GM23338 (cell line): ENCODE results near the gene PRKCD. TPM values are rescaled to one million over a fixed set of nuclear protein-coding genes. Genes with fewer than 3 reads are reported as not detected.

Source experiments
- ATAC-seq: fragments of 200-7000 bp; cut with Tn5 transposase; 3 replicates; pipeline ENCODE4 v1.9.1; 2020
- DNase-seq: peaks from one replicate; pipeline ENCODE4 v3.0.0-alpha.2; 2015; ENCODE audit warnings: low spot score
- H2AFZ ChIP-seq: fragments of 200-600 bp; sonication (generic); 2 replicates; pipeline ENCODE4 v1.8.0; 2016; ENCODE audit warnings: antibody characterized with exemption, mild to moderate bottlenecking, moderate library complexity
- H3F3A ChIP-seq: fragments of 200-600 bp; sonication (generic); replicated peaks from 2 replicates; pipeline ENCODE4 v1.8.0; 2017; ENCODE audit warnings: antibody characterized with exemption, mixed run types, low read depth
- H3K27ac ChIP-seq: fragments of 200-600 bp; sonication (generic); 2 replicates; pipeline ENCODE4 v1.6.1; 2016; ENCODE audit warnings: low read depth
- H3K27me3 ChIP-seq: fragments of 200-600 bp; sonication (generic); 2 replicates; pipeline ENCODE4 v1.8.0; 2016; ENCODE audit warnings: mild to moderate bottlenecking, mixed run types, moderate library complexity; ENCODE audit not compliant: insufficient read depth
- H3K36me3 ChIP-seq: fragments of 200-600 bp; sonication (generic); 2 replicates; pipeline ENCODE4 v1.8.0; 2016; ENCODE audit warnings: mild to moderate bottlenecking; ENCODE audit not compliant: insufficient read depth
- H3K4me1 ChIP-seq: fragments of 200-600 bp; sonication (generic); 2 replicates; pipeline ENCODE4 v1.8.0; 2016; ENCODE audit warnings: mild to moderate bottlenecking, moderate library complexity; ENCODE audit not compliant: insufficient read depth
- H3K4me2 ChIP-seq: fragments of 200-600 bp; sonication (generic); 2 replicates; pipeline ENCODE4 v1.7.1; 2017; ENCODE audit warnings: mixed run types
- H3K4me3 ChIP-seq: fragments of 200-600 bp; sonication (generic); 2 replicates; pipeline ENCODE4 v1.6.1; 2016; ENCODE audit warnings: mixed run types
- H3K79me2 ChIP-seq: fragments of 200-600 bp; sonication (generic); replicated peaks from 2 replicates; pipeline ENCODE4 v1.8.0; 2017; ENCODE audit warnings: mild to moderate bottlenecking; ENCODE audit not compliant: insufficient read depth
- H3K9me2 ChIP-seq: fragments of 200-600 bp; sonication (generic); 2 replicates; pipeline ENCODE4 v1.8.0; 2017; ENCODE audit not compliant: insufficient read depth
- H4K20me1 ChIP-seq: fragments of 200-600 bp; sonication (generic); replicated peaks from 2 replicates; pipeline ENCODE4 v1.8.0; 2017; ENCODE audit warnings: mild to moderate bottlenecking; ENCODE audit not compliant: insufficient read depth
- H3K27ac Mint-ChIP-seq: 2 replicates; pipeline ENCODE4 v1.8.0; 2020; ENCODE audit warnings: inconsistent platforms, mild to moderate bottlenecking, moderate library complexity, mixed read lengths
- H3K27me3 Mint-ChIP-seq: 3 replicates; pipeline ENCODE4 v1.8.0; 2022; ENCODE audit warnings: low read depth, mild to moderate bottlenecking, moderate library complexity, mixed read lengths, inconsistent platforms; ENCODE audit not compliant: insufficient read depth, poor library complexity
- H3K36me3 Mint-ChIP-seq: 3 replicates; pipeline ENCODE4 v1.8.0; 2021; ENCODE audit warnings: low read depth, mild to moderate bottlenecking, inconsistent platforms, moderate library complexity, mixed read lengths
- H3K4me1 Mint-ChIP-seq: 3 replicates; pipeline ENCODE4 v1.8.0; 2020; ENCODE audit warnings: mild to moderate bottlenecking, inconsistent platforms, mixed read lengths
- H3K4me3 Mint-ChIP-seq: 3 replicates; pipeline ENCODE4 v1.8.0; 2021; ENCODE audit warnings: moderate library complexity, mild to moderate bottlenecking, inconsistent platforms, mixed read lengths
- H3K9me3 Mint-ChIP-seq: 3 replicates; pipeline ENCODE4 v1.8.0; 2020; ENCODE audit warnings: moderate library complexity, mild to moderate bottlenecking, inconsistent platforms, mixed read lengths
- ETS1 ChIP-seq: IDR thresholded peaks from 2 replicates; pipeline ENCODE4 v1.6.1; 2016; ENCODE audit warnings: antibody characterized with exemption
- EZH2 ChIP-seq: fragments of 200-600 bp; sonication (generic); IDR thresholded peaks from one replicate; pipeline ENCODE4 v1.8.0; 2017; ENCODE audit warnings: antibody characterized with exemption, mild to moderate bottlenecking, low read depth; ENCODE audit not compliant: unreplicated experiment
- EZH2phosphoT487 ChIP-seq: fragments of 200-600 bp; sonication (generic); IDR thresholded peaks from one replicate; pipeline ENCODE4 v1.8.1; 2018; ENCODE audit warnings: antibody characterized with exemption; ENCODE audit not compliant: unreplicated experiment
- NANOG ChIP-seq: IDR thresholded peaks from 2 replicates; pipeline ENCODE4 v1.6.1; 2016; ENCODE audit warnings: antibody characterized with exemption, borderline replicate concordance
- REST ChIP-seq: IDR thresholded peaks from one replicate; pipeline ENCODE4 v1.6.1; 2018; ENCODE audit warnings: antibody characterized with exemption; ENCODE audit not compliant: unreplicated experiment
- STAT1 ChIP-seq: IDR thresholded peaks from one replicate; pipeline ENCODE4 v1.6.1; 2016; ENCODE audit warnings: antibody characterized with exemption; ENCODE audit not compliant: unreplicated experiment
- ZNF114 ChIP-seq: fragments of 250-450 bp; sonication (Bioruptor Pico); IDR thresholded peaks from 2 replicates; pipeline ENCODE4 v1.5.0; 2020; ENCODE audit warnings: mild to moderate bottlenecking, moderate library complexity
- ZNF331 ChIP-seq: fragments of 250-450 bp; sonication (Bioruptor Pico); IDR thresholded peaks from 2 replicates; pipeline ENCODE4 v1.5.0; 2020; ENCODE audit warnings: low read depth, mild to moderate bottlenecking, moderate library complexity
- ZNF462 ChIP-seq: fragments of 250-450 bp; sonication (Bioruptor Pico); IDR thresholded peaks from 2 replicates; pipeline ENCODE4 v1.5.0; 2020; ENCODE audit warnings: mild to moderate bottlenecking, moderate library complexity
- polyA plus RNA-seq: library from polyadenylated mRNA; unstranded; fragments of >200 nt; fragmentation: Nextera tagmentation; extraction: Ambion mirVana; gene quantifications from 2 replicates; pipeline ENCODE4 v1.2.1, GENCODE V29; 2016
- total RNA-seq: library from RNA; depleted of rRNA; stranded (reverse); fragments of >200 nt; shearing (Covaris generic); gene quantifications from 2 replicates; pipeline ENCODE4 v1.2.3, GENCODE V29; 2014

Gene PRKCD
- total and polyA plus RNA-seq, 2 experiments from 2014 or later: 11.3 to 11.8 TPM

- no peak for TF ChIP-seq REST
- TF ChIP-seq ZNF331 (CRISPR knock-in tag): no peak
- no peak for TF ChIP-seq ZNF114 (CRISPR knock-in tag)
- no peak for TF ChIP-seq ETS1
- no peak for TF ChIP-seq EZH2
- TF ChIP-seq NANOG: no peak
- no peak for TF ChIP-seq STAT1
These were observed 20.8 kb upstream of the PRKCD start (continued) for GRCh38 chr3:53139906-53140846.

- Histone ChIP-seq H3K4me2 (no peak overlapping the region), H3K4me1 (no peaks in the 10 kb centered on the region), H3K4me3 (no peak overlapping the region), H3F3A (no peaks in the 10 kb centered on the region), H2AFZ (no peak overlapping the region), H3K27ac (no peak overlapping the region), H3K9me2 (no peaks in the 10 kb centered on the region), H4K20me1 (no peaks in the 10 kb centered on the region), H3K27me3 (no peaks in the 10 kb centered on the region), H3K79me2 (no peaks in the 10 kb centered on the region), H3K36me3 (no peaks in the 10 kb centered on the region)
- H3K27me3 Mint-ChIP-seq: peaks cover 10% of the 10 kb centered on the region
- peaks cover 3% of the 10 kb centered on the region; the same call in 1 of the 3 replicates for H3K4me1 Mint-ChIP-seq
- no peak for ATAC-seq
- no peak overlapping the region for H3K27ac Mint-ChIP-seq
- DNase-seq: no peak
- H3K9me3 Mint-ChIP-seq: no peaks in the 10 kb centered on the region
- no peaks in the 10 kb centered on the region for H3K36me3 Mint-ChIP-seq
- H3K4me3 Mint-ChIP-seq: no peak overlapping the region
- no peak for TF ChIP-seq ZNF462 (CRISPR knock-in tag)
- TF ChIP-seq EZH2phosphoT487: no peak
- no peak for TF ChIP-seq EZH2
- no peak for TF ChIP-seq ETS1
These were observed 19.9 kb upstream of the PRKCD start for GRCh38 chr3:53140847-53141845.
